B cell (primary cell): ENCODE data around the gene DNASE1. TPM values are rescaled to one million over a fixed set of nuclear protein-coding genes. Genes with fewer than 3 reads are reported as not detected.

Source experiments
- ATAC-seq: fragments of 200-7000 bp; cut with Tn5 transposase; one replicate; pipeline ENCODE4 v1.10.0; 2021; ENCODE audit warnings: low read depth, mild to moderate bottlenecking, moderate number of reproducible peaks, moderate library complexity
- CTCF ChIA-PET: fragments of 350-600 bp; sonication (Branson Sonifier 250); formaldehyde crosslinking; loops from one replicate; lab custom pipeline; 2021; ENCODE audit warnings: antibody characterized with exemption, inconsistent platforms; lab: Charles Lee
- POLR2A ChIA-PET: fragments of 350-600 bp; sonication (Branson Sonifier 250); formaldehyde crosslinking; loops from one replicate; lab custom pipeline; 2021; ENCODE audit warnings: antibody characterized with exemption; lab: Charles Lee
- DNase-seq: peaks from one replicate; pipeline ENCODE4 v3.0.0; 2013
- H2AFZ ChIP-seq: 2 replicates; pipeline ENCODE4 v1.6.1; 2012; ENCODE audit warnings: mild to moderate bottlenecking, low read depth, low read length; ENCODE audit not compliant: insufficient read depth, poor library complexity, severe bottlenecking
- H3K27ac ChIP-seq, 2 donors: 1 replicate in 1 of 2; 2 replicates in 1 of 2; pipeline ENCODE4 v1.5.1; 2012 to 2013; ENCODE audit warnings: low read length in 2 of 2, mild to moderate bottlenecking in 2 of 2, moderate library complexity in 1 of 2
- H3K27me3 ChIP-seq, 4 experiments: fragments of 200-600 bp in 1 of 4; sonication (generic) in 1 of 4; replicated peaks in 1 of 4; 1 replicate in 2 of 4; 2 replicates in 2 of 4; pipeline versions ENCODE4 v1.6.1 to v1.7.0; 2013 to 2016; ENCODE audit warnings: low read length in 3 of 4, mild to moderate bottlenecking in 2 of 4, mixed read lengths in 1 of 4, moderate library complexity in 1 of 4; ENCODE audit not compliant: insufficient read depth in 4 of 4, control insufficient read depth in 3 of 4; ENCODE audit errors: control extremely low read depth in 1 of 4
- H3K36me3 ChIP-seq, 2 experiments: replicated peaks in 1 of 2; 1 replicate in 1 of 2; 2 replicates in 1 of 2; pipeline versions ENCODE4 v1.6.1 to v1.7.1; 2013; ENCODE audit warnings: low read length in 1 of 2; ENCODE audit not compliant: insufficient read depth in 2 of 2, control insufficient read depth in 1 of 2; ENCODE audit errors: control extremely low read depth in 1 of 2, extremely low read depth in 1 of 2
- H3K4me1 ChIP-seq, 2 donors: fragments of 200-600 bp in 1 of 2; sonication (generic) in 1 of 2; 1 replicate in 1 of 2; 2 replicates in 1 of 2; pipeline versions ENCODE4 v1.5.1 to v1.6.1; 2013 to 2017; ENCODE audit warnings: low read length in 2 of 2; ENCODE audit not compliant: control insufficient read depth in 2 of 2, insufficient read depth in 2 of 2
- H3K4me2 ChIP-seq: replicated peaks from 2 replicates; pipeline ENCODE3; 2012; ENCODE audit warnings: mild to moderate bottlenecking, low read depth, low read length; ENCODE audit not compliant: poor library complexity, severe bottlenecking
- H3K4me3 ChIP-seq, 5 experiments: fragments of 200-600 bp in 1 of 5; sonication (generic) in 1 of 5; 1 replicate in 3 of 5; 2 replicates in 2 of 5; pipeline versions ENCODE4 v1.5.1 to v1.7.0; 2011 to 2016; ENCODE audit warnings: low read length in 4 of 5, mild to moderate bottlenecking in 4 of 5, low read depth in 2 of 5, control low read depth in 1 of 5, moderate library complexity in 1 of 5; ENCODE audit not compliant: insufficient read depth in 1 of 5; ENCODE audit errors: control extremely low read depth in 1 of 5, extremely low read depth in 1 of 5
- H3K79me2 ChIP-seq: fragments of 200-600 bp; sonication (generic); one replicate; pipeline ENCODE4 v1.6.0; 2016; ENCODE audit warnings: low read length; ENCODE audit not compliant: control insufficient read depth, insufficient read depth
- H3K9ac ChIP-seq: fragments of 200-600 bp; sonication (generic); 2 replicates; pipeline ENCODE4 v1.6.1; 2017; ENCODE audit warnings: mild to moderate bottlenecking, low read length, moderate library complexity
- H3K9me3 ChIP-seq, 3 donors: one replicate each; pipeline versions ENCODE4 v1.6.1 to v1.7.1; 2013; ENCODE audit warnings: low read length in 2 of 3; ENCODE audit not compliant: control insufficient read depth in 2 of 3, insufficient read depth in 1 of 3; ENCODE audit errors: control extremely low read depth in 1 of 3
- H4K20me1 ChIP-seq: 2 replicates; pipeline ENCODE4 v1.6.0; 2012; ENCODE audit warnings: mild to moderate bottlenecking, low read length; ENCODE audit not compliant: insufficient read depth, control insufficient read depth, poor library complexity, severe bottlenecking
- H3K27ac Mint-ChIP-seq: one replicate; pipeline ENCODE4 v1.8.0; 2021; ENCODE audit warnings: mixed read lengths
- H3K27me3 Mint-ChIP-seq: one replicate; pipeline ENCODE4 v1.8.0; 2021; ENCODE audit warnings: mixed read lengths
- H3K4me1 Mint-ChIP-seq: one replicate; pipeline ENCODE4 v1.8.0; 2021; ENCODE audit warnings: mixed read lengths
- H3K4me3 Mint-ChIP-seq: one replicate; pipeline ENCODE4 v1.8.0; 2021; ENCODE audit warnings: mixed read lengths
- H3K9me3 Mint-ChIP-seq: one replicate; pipeline ENCODE4 v1.8.0; 2022; ENCODE audit warnings: mixed read lengths; ENCODE audit not compliant: insufficient read depth
- EZH2 ChIP-seq: IDR thresholded peaks from 2 replicates; pipeline ENCODE4 v1.6.1; 2012; ENCODE audit warnings: borderline replicate concordance, low read depth, mild to moderate bottlenecking, moderate library complexity, low read length; ENCODE audit not compliant: insufficient read depth, poor library complexity, severe bottlenecking
- WGBS: methylation state at CpG from one replicate; pipeline ENCODE4 v1.1.5; 2013; ENCODE audit warnings: missing lambda C conversion rate; ENCODE audit not compliant: insufficient coverage; 5-methylcytosine and 5-hydroxymethylcytosine counted together
- intact Hi-C: fragments of 100-400 bp; cut with micrococcal nuclease; formaldehyde crosslinking; loops from one replicate; pipeline ENCODE4 v1.10.0; 2022
- polyA plus RNA-seq: library from polyadenylated mRNA; depleted of rRNA; stranded (reverse); fragments of >200 nt; gene quantifications from 2 replicates; pipeline ENCODE4 v1.2.3, GENCODE V29; 2012
- total RNA-seq, 2 donors: library from RNA; stranded (reverse); fragments of 120-200 nt in 1 of 2; gene quantifications; 1 replicate in 1 of 2; 2 replicates in 1 of 2; pipeline versions ENCODE4 v1.2.3 to v1.2.4, GENCODE V29; 2013 to 2022
- TF ChIP-seq, protein P1 (sequence below): fragments of 200-600 bp; IDR thresholded peaks from one replicate; pipeline ENCODE4 v1.8.0; 2022; ENCODE audit warnings: antibody characterized with exemption, mild to moderate bottlenecking

DNASE1 gene
- total and polyA plus RNA-seq, 2 donors (not counting 1 experiment from before 2014, with no cell fraction given): 53.3 to 53.7 TPM

DNA sequence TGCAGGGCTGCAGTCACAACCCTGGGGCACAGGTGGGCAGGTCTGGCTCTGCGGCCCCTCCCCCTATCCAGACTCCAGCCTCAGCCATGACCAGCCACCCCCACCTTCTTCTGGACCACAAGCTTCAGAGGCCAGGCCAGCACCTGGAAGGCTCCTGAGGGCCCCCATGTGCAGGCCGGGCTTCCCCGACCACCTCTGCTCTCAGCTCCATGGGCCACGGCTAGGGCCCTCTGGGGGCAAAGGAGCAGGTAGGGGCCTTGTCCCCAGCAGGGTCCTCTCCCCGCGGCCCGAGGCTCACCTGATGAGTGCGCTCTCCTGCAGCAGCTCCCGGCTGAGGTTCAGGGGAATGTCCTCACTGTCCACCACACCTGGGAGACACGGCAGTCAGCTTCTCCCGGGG lies 16.9 kb downstream of the DNASE1 start:
- H2AFZ ChIP-seq: no peak overlapping the region
- ChIA-PET POLR2A (no interaction called here), CTCF (no interaction called here)
- no peaks in the 10 kb centered on the region for H4K20me1 ChIP-seq
- 99% methylated on average over 11 of the region's 11 CpGs for WGBS
- Mint-ChIP-seq H3K27ac (no peak overlapping the region), H3K4me1 (no peaks in the 10 kb centered on the region), H3K4me3 (no peak overlapping the region), H3K27me3 (no peaks in the 10 kb centered on the region), H3K9me3 (no peaks in the 10 kb centered on the region)
- no peak for ATAC-seq
- no peak overlapping the region for H3K4me3 ChIP-seq
- no peak overlapping the region for H3K9ac ChIP-seq
- H3K27me3 ChIP-seq: no peaks in the 10 kb centered on the region
- intact Hi-C loops: no loop called here
- no peak for TF ChIP-seq EZH2
- TF ChIP-seq, protein P1, sequence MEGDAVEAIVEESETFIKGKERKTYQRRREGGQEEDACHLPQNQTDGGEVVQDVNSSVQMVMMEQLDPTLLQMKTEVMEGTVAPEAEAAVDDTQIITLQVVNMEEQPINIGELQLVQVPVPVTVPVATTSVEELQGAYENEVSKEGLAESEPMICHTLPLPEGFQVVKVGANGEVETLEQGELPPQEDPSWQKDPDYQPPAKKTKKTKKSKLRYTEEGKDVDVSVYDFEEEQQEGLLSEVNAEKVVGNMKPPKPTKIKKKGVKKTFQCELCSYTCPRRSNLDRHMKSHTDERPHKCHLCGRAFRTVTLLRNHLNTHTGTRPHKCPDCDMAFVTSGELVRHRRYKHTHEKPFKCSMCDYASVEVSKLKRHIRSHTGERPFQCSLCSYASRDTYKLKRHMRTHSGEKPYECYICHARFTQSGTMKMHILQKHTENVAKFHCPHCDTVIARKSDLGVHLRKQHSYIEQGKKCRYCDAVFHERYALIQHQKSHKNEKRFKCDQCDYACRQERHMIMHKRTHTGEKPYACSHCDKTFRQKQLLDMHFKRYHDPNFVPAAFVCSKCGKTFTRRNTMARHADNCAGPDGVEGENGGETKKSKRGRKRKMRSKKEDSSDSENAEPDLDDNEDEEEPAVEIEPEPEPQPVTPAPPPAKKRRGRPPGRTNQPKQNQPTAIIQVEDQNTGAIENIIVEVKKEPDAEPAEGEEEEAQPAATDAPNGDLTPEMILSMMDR: no peak
- no peaks in the 10 kb centered on the region for H3K9me3 ChIP-seq
- no peaks in the 10 kb centered on the region for H3K4me1 ChIP-seq
- no peak for DNase-seq
- H3K36me3 ChIP-seq: peaks cover 0 to 34% of the 10 kb centered on the region in 2 experiments
- no peaks in the 10 kb centered on the region for H3K79me2 ChIP-seq
- H3K27ac ChIP-seq: no peak overlapping the region
- no peak overlapping the region for H3K4me2 ChIP-seq

DNA sequence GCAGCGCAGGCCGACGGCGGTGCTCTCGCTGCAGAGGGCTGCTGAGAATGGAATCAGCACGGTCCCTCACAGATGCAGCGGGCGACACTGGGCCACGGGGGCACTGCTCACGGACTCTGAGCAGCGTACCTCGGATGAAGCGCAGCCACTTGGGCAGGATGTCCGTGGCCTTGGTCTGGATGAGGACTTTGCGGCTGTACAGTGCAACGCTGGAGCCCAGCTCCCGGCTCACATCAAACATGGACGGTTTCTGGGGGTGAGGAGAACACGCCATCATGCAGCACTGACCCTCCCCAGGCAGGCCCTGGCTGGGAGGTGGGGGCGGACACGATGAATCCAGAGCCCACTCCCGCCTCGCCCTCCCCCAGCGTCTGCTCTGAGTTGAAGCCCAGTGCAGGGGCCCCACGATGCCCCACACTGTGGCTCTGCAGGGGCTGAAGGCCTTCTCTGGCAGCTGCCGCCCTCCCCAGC lies 18.1 kb downstream of the DNASE1 start:
- POLR2A ChIA-PET: no interaction called here
- Histone ChIP-seq H3K9ac (no peak overlapping the region), H2AFZ (no peak overlapping the region), H4K20me1 (no peaks in the 10 kb centered on the region), H3K36me3 (peaks cover 0 to 34% of the 10 kb centered on the region in 2 experiments), H3K27me3 (no peaks in the 10 kb centered on the region), H3K4me3 (no peak overlapping the region), H3K4me1 (no peaks in the 10 kb centered on the region), H3K4me2 (no peak overlapping the region), H3K27ac (no peak overlapping the region), H3K79me2 (no peaks in the 10 kb centered on the region), H3K9me3 (no peaks in the 10 kb centered on the region)
- no peak overlapping the region for H3K27ac Mint-ChIP-seq
- DNase-seq (no peak), ATAC-seq (no peak)
- no peaks in the 10 kb centered on the region for H3K27me3 Mint-ChIP-seq
- H3K9me3 Mint-ChIP-seq: no peaks in the 10 kb centered on the region
- no peak for TF ChIP-seq EZH2
- TF ChIP-seq, protein P1: no peak
- no peak overlapping the region for H3K4me3 Mint-ChIP-seq
- CTCF ChIA-PET: interaction anchor here (1.0 kb wide), 1 partner anchor 19 kb away, joined by 3 read pairs; no protein-coding TSS in a partner anchor
- intact Hi-C loops: no loop called here
- 99% methylated on average over 26 of the region's 26 CpGs for WGBS
- H3K4me1 Mint-ChIP-seq: no peaks in the 10 kb centered on the region
